Lower lobe of right lung (tissue), 2 donors: Measurements from ENCODE around the gene TMEM52B. TPM values are rescaled to one million over a fixed set of nuclear protein-coding genes. Genes with fewer than 3 reads are reported as not detected.

ENCODE experiments used
- ATAC-seq, 2 donors: fragments of 200-7000 bp; cut with Tn5 transposase; one replicate each; pipeline ENCODE4 v1.9.1; 2020 to 2022; ENCODE audit warnings: mild to moderate bottlenecking in 2 of 2, moderate library complexity in 2 of 2
- DNase-seq: peaks from one replicate; pipeline ENCODE4 v3.0.0-alpha.2; 2020
- H3K27ac ChIP-seq: fragments of 200-600 bp; one replicate; pipeline ENCODE4 v1.8.0; 2022
- H3K27me3 ChIP-seq: fragments of 200-600 bp; one replicate; pipeline ENCODE4 v1.8.0; 2022; ENCODE audit warnings: low read depth
- H3K36me3 ChIP-seq: fragments of 200-600 bp; one replicate; pipeline ENCODE4 v1.8.0; 2022; ENCODE audit warnings: mild to moderate bottlenecking
- H3K4me1 ChIP-seq: fragments of 200-600 bp; one replicate; pipeline ENCODE4 v1.8.0; 2022
- H3K4me3 ChIP-seq: fragments of 200-600 bp; one replicate; pipeline ENCODE4 v1.8.0; 2022; ENCODE audit warnings: mild to moderate bottlenecking
- H3K9me3 ChIP-seq: fragments of 200-600 bp; one replicate; pipeline ENCODE4 v1.8.0; 2022
- intact Hi-C: fragments of 100-400 bp; cut with DNase I; formaldehyde crosslinking; loops from one replicate; pipeline ENCODE4 v1.11.0; 2022
- total RNA-seq: library from RNA; stranded (reverse); fragmentation: NEBNext Ultra II Directional; extraction: Animal tissue kit (Norgen Biotek cat#: 25700); gene quantifications from one replicate; pipeline ENCODE4 v1.2.1, GENCODE V29; 2021
- TF ChIP-seq, protein P1 (sequence below): fragments of 200-600 bp; IDR thresholded peaks from one replicate; pipeline ENCODE4 v1.8.0; 2022; ENCODE audit warnings: antibody characterized with exemption, mild to moderate bottlenecking
- donor health status: DM: no; HTN: yes; CAD: no; lungs with severe emphysema.

TMEM52B gene
- total RNA-seq, 1 donor from 2014 or later, result 3.6 TPM

- H3K9me3 ChIP-seq, result no peaks in the 10 kb centered on the region
- no peaks in the 10 kb centered on the region for H3K4me1 ChIP-seq
- peak overlapping the region; percentile 27 for H3K4me3 ChIP-seq
- no peak for DNase-seq
- no peak for ATAC-seq
- peak overlapping the region; percentile 12 for H3K27ac ChIP-seq
- H3K27me3 ChIP-seq, result no peaks in the 10 kb centered on the region
- TF ChIP-seq, protein P1, sequence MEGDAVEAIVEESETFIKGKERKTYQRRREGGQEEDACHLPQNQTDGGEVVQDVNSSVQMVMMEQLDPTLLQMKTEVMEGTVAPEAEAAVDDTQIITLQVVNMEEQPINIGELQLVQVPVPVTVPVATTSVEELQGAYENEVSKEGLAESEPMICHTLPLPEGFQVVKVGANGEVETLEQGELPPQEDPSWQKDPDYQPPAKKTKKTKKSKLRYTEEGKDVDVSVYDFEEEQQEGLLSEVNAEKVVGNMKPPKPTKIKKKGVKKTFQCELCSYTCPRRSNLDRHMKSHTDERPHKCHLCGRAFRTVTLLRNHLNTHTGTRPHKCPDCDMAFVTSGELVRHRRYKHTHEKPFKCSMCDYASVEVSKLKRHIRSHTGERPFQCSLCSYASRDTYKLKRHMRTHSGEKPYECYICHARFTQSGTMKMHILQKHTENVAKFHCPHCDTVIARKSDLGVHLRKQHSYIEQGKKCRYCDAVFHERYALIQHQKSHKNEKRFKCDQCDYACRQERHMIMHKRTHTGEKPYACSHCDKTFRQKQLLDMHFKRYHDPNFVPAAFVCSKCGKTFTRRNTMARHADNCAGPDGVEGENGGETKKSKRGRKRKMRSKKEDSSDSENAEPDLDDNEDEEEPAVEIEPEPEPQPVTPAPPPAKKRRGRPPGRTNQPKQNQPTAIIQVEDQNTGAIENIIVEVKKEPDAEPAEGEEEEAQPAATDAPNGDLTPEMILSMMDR, result no peak
- intact Hi-C loops, result no loop called here
- H3K36me3 ChIP-seq, result no peaks in the 10 kb centered on the region
These were observed 8.6 kb upstream of the TMEM52B start for GRCh38 chr12:10170216-10170615.

GRCh38 chr12:10171973-10172728 is 6.7 kb upstream of the TMEM52B start, which contains the start of gene OLR1:
Gene OLR1 (minus strand): TSS chr12:10172132. CDS start chr12:10172077, 55 bp downstream.
- Histone ChIP-seq H3K27me3 (no peaks in the 10 kb centered on the region), H3K27ac (peak within 1 kb of the TSS; percentile 12), H3K4me1 (no peaks in the 10 kb centered on the region), H3K9me3 (no peaks in the 10 kb centered on the region), H3K36me3 (no peaks in the 10 kb centered on the region), H3K4me3 (peak within 1 kb of the TSS; percentile 27)
- TF ChIP-seq, protein P1, result no peak
- DNase-seq (no peak), ATAC-seq (peak in 1 of 2 donors; percentile 34)
- intact Hi-C loops, result no loop called here

DNA sequence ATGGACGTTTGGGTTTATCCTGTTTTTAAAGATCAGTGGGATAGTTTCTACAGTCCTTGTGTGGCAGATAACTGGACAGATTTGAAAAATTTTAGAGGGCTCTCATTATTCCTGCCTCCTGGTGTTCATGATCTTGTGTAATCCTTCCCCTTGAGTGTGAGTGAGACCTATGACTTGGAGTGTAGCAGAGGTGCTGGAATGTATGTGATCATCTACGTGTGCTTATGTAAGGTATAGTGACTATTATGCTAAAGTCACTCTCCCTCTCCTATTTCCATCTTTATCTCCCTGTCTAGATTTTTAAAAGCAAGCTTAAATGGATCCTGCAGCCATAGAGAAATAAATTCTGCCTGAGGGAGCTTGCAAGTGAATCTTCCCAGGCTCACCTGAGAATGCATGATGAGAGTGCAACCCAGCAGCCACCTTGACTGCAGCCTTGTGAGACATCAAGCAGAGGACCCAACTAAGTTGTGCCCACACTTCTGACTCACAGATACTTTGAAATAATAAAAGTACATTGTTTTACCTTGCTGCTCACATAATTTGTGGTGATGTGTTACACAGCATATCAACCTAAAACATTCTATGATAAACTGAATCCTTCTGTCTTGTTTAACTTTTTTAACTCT is 3.7 kb upstream of the TMEM52B start:
- H3K4me1 ChIP-seq, result no peaks in the 10 kb centered on the region
- TF ChIP-seq, protein P1, result no peak
- no peak overlapping the region for H3K27ac ChIP-seq
- ATAC-seq, result no peak
- no peaks in the 10 kb centered on the region for H3K36me3 ChIP-seq
- no peaks in the 10 kb centered on the region for H3K9me3 ChIP-seq
- H3K4me3 ChIP-seq, result no peak overlapping the region
- intact Hi-C loops, result no loop called here
- DNase-seq, result no peak
- no peaks in the 10 kb centered on the region for H3K27me3 ChIP-seq

GRCh38 chr12:10175846-10176636 is 2.8 kb upstream of the TMEM52B start:
- Histone ChIP-seq H3K9me3 (no peaks in the 10 kb centered on the region), H3K4me1 (no peaks in the 10 kb centered on the region), H3K36me3 (no peaks in the 10 kb centered on the region), H3K27ac (no peak overlapping the region), H3K4me3 (no peak overlapping the region), H3K27me3 (no peaks in the 10 kb centered on the region)
- TF ChIP-seq, protein P1, result no peak
- DNase-seq (no peak), ATAC-seq (peak; percentile 56 to 61)
- intact Hi-C loops, result no loop called here

DNA sequence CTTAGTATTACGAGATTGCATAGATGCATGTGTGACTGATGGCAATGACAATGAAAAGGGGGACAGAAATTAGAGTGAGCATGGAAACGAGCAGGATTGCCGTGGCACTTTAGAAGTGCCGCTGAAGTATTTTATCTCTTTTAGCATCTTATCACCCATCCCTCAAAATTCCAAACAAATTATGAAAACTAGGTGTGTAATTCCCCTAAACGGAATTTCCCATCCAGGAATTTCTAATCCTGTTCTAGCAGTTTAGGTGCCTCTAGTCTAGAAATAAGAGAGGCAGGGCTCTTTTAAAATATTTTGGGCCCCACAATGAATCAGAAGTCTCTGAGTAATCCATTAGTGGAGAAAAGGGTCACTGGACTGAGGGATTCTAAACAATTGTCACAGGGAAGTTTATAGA is 947 bp downstream of the TMEM52B start:
- Histone ChIP-seq H3K4me1 (no peaks in the 10 kb centered on the region), H3K27ac (no peak overlapping the region), H3K27me3 (no peaks in the 10 kb centered on the region), H3K9me3 (no peaks in the 10 kb centered on the region), H3K4me3 (no peak overlapping the region), H3K36me3 (no peaks in the 10 kb centered on the region)
- TF ChIP-seq, protein P1, result no peak
- intact Hi-C loops, result no loop called here
- ATAC-seq, result no peak
- no peak for DNase-seq
